ENCODE results near the gene F2RL2.
"Not testable (repeated sequence)": the region's sequence is repeated elsewhere in the genome, so short reads cannot be mapped to it uniquely, and the experiment has no call there.

Gene F2RL2

DNA sequence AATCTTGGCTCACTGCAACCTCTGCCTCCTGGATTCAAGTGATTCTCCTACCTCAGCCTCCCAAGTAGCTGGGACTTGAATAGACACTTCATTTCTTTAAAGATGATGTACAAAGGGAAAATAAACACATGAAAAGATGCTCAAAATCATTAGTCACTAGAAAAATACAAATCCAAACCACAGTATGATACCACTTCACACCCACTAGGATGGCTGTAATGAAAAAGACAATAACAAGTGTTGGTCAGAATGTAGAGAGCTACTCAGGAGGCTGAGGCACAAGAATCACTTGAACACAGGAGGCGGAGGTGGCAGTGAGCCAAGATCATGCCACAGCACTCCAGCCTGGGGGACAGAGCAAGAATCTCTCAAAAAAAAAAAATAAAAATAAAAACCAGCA lies 13.0 kb downstream of the F2RL2 start:
- H3K27ac ChIP-seq, result no peak overlapping the region
- no peaks in the 10 kb centered on the region for H3K27me3 ChIP-seq (ENCODE audit: insufficient read depth, low read depth, severe bottlenecking)
- DNase-seq, result no peak
- H3K9me3 ChIP-seq (ENCODE audit: severe bottlenecking), result no peaks in the 10 kb centered on the region
- no peak overlapping the region for H3K4me3 ChIP-seq (ENCODE audit: low read depth, low read length)
- TF ChIP-seq, protein P1, sequence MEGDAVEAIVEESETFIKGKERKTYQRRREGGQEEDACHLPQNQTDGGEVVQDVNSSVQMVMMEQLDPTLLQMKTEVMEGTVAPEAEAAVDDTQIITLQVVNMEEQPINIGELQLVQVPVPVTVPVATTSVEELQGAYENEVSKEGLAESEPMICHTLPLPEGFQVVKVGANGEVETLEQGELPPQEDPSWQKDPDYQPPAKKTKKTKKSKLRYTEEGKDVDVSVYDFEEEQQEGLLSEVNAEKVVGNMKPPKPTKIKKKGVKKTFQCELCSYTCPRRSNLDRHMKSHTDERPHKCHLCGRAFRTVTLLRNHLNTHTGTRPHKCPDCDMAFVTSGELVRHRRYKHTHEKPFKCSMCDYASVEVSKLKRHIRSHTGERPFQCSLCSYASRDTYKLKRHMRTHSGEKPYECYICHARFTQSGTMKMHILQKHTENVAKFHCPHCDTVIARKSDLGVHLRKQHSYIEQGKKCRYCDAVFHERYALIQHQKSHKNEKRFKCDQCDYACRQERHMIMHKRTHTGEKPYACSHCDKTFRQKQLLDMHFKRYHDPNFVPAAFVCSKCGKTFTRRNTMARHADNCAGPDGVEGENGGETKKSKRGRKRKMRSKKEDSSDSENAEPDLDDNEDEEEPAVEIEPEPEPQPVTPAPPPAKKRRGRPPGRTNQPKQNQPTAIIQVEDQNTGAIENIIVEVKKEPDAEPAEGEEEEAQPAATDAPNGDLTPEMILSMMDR (IDR thresholded peaks at IDR 0.05; ENCODE audit: low read depth, low read length), result no peak
- H3K36me3 ChIP-seq, result peaks cover 7% of the 10 kb centered on the region

DNA sequence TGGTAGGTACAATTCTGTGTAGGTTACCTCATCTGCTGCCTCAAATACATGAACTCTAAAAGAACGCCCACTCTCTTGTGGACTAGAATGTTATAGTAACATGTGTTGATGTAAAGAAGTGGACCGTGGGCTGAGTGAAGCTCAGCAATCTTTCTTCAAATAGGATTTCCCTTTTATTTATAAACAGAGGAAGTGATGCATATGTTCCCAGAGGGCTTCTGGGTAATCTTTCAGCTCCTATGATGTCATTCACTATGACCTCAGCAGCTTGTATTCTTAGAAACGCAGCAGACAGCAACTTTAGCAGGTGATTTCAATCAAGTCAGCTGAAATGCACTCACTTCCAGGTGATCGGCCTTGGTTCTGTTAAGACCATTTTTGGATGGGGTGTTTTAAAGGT lies 14.4 kb downstream of the F2RL2 start:
- no peak for DNase-seq
- Histone ChIP-seq H3K36me3 (peaks cover 15% of the 10 kb centered on the region), H3K4me3 (ENCODE audit: low read depth, low read length) (no peak overlapping the region)

DNA sequence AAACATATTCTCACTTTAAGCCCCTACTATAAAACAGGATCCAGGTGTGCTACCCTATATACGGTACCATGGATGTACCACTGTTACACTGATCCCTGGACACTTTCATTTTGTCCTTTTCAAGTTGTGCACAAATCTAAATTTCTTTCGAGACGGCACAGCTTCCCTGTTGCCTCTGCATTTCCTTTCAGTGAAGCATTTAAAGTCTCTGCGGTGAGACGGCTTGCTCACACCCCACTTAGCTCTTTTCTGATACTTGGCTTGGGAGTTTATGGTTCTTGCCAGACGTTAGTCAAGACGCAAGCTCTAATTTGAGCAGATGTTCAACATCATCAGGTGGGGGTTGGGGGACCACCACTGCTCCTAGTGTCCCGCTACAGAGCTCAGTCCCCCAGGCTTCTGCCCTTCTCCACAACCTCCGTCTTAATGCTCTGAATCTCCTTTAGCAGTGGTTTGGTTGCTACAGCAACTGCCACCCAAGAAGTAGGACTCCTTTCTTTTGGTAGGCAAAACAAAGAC lies 15.8 kb downstream of the F2RL2 start:
- Histone ChIP-seq H3K27ac (no peak overlapping the region), H3K9me3 (ENCODE audit: severe bottlenecking) (no peaks in the 10 kb centered on the region), H3K27me3 (ENCODE audit: insufficient read depth, low read depth, severe bottlenecking) (no peaks in the 10 kb centered on the region), H3K36me3 (peaks cover 20% of the 10 kb centered on the region), H3K4me3 (ENCODE audit: low read depth, low read length) (no peak overlapping the region)
- TF ChIP-seq, protein P1 (IDR thresholded peaks at IDR 0.05; ENCODE audit: low read depth, low read length), result no peak
- DNase-seq, result no peak

More for the DNA sequence above, 14.4 kb downstream of the F2RL2 start:
- Histone ChIP-seq H3K27me3 (ENCODE audit: insufficient read depth, low read depth, severe bottlenecking) (no peaks in the 10 kb centered on the region), H3K9me3 (ENCODE audit: severe bottlenecking) (no peaks in the 10 kb centered on the region), H3K27ac (no peak overlapping the region)
- TF ChIP-seq, protein P1 (IDR thresholded peaks at IDR 0.05; ENCODE audit: low read depth, low read length), result no peak

DNA sequence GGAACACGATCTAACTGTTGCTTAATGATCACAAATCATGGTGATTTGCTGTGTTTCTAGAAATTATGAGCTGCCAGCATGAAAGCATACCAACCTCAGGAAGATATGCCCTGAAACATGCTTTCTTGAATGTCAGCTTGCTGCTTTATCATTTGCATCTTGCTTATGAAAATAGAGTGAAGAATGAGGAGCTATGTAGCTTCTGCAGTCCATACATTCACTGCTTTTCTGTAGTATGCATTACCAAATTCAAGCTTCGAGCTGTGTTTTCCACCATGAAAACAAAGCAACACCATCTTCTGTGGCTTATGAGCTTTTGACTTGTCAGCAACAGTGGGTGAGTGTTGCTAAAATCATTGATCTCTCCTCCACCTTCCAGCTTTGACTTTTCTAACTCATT lies 16.5 kb downstream of the F2RL2 start:
- no peak overlapping the region for H3K4me3 ChIP-seq (ENCODE audit: low read depth, low read length)
- TF ChIP-seq, protein P1 (IDR thresholded peaks at IDR 0.05; ENCODE audit: low read depth, low read length), result no peak
- H3K27me3 ChIP-seq (ENCODE audit: insufficient read depth, low read depth, severe bottlenecking), result no peaks in the 10 kb centered on the region
- no peaks in the 10 kb centered on the region for H3K9me3 ChIP-seq (ENCODE audit: severe bottlenecking)
- no peak for DNase-seq
- peaks cover 16% of the 10 kb centered on the region for H3K36me3 ChIP-seq
- H3K27ac ChIP-seq, result no peak overlapping the region

DNA sequence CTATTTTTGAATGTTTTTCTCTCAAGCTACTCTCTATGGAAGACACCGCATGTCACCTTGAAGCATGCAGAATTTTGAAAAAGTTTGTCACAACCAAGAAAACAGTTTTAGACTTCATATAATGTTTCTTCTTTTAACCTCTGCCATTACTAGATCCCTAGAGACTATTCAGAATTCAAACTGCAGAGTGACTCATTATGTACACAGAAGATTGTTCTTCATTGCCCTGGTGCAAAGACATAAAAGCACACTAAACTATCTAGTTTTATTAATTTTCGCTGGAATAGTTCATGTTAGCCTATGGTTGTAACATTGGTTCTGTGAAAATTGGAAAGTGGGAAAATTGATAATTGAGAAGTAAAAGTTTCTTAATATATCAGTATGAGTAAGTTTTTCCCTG lies 18.4 kb downstream of the F2RL2 start:
- Histone ChIP-seq H3K27me3 (ENCODE audit: insufficient read depth, low read depth, severe bottlenecking) (no peaks in the 10 kb centered on the region), H3K27ac (no peak overlapping the region), H3K9me3 (ENCODE audit: severe bottlenecking) (no peaks in the 10 kb centered on the region), H3K36me3 (peaks cover 24% of the 10 kb centered on the region), H3K4me3 (ENCODE audit: low read depth, low read length) (no peak overlapping the region)
- DNase-seq, result no peak
- TF ChIP-seq, protein P1 (IDR thresholded peaks at IDR 0.05; ENCODE audit: low read depth, low read length), result no peak

DNA sequence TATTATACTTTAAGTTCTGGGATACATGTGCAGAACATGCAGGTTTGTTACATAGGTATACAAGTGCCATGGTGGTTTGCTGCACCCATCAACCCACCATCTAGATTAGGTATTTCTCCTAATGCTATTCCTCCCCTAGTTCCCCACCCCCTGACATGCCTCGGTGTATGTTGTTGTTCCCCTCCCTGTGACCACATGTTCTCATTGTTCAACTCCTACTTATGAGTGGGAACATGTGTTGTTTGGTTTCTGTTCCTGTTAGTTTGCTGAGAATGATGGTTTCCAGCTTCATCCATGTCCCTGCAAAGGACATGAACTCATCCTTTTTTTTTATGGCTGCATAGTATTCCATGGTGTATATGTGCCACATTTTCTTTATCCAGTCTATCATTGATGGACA lies 19.2 kb downstream of the F2RL2 start:
- H3K27ac ChIP-seq; H3K9me3 ChIP-seq (ENCODE audit: severe bottlenecking); H3K27me3 ChIP-seq (ENCODE audit: insufficient read depth, low read depth, severe bottlenecking); H3K4me3 ChIP-seq (ENCODE audit: low read depth, low read length); DNase-seq: not testable (repeated sequence)
- H3K36me3 ChIP-seq, result peaks cover 24% of the 10 kb centered on the region

Data from WERI-Rb-1 (cell line).